ENCODE measurements around the gene FAM174B. TPM values are rescaled to one million over a fixed set of nuclear protein-coding genes. Genes with fewer than 3 reads are reported as not detected.

The FAM174B gene
- total and polyA plus RNA-seq, 11 donors, result 6.8 to 22.2 (median 12.1) TPM

GRCh38 chr15:92690395-92690794 is 34.8 kb upstream of the FAM174B start:
- Histone ChIP-seq H3K4me1 (no peaks in the 10 kb centered on the region), H3K36me3 (no peaks in the 10 kb centered on the region), H3K9me3 (peaks cover 0 to 12% (median 0%) of the 10 kb centered on the region in 12 donors), H3K27ac (no peak overlapping the region), H3K4me3 (no peak overlapping the region), H3K27me3 (no peaks in the 10 kb centered on the region)
- TF ChIP-seq, protein P1, sequence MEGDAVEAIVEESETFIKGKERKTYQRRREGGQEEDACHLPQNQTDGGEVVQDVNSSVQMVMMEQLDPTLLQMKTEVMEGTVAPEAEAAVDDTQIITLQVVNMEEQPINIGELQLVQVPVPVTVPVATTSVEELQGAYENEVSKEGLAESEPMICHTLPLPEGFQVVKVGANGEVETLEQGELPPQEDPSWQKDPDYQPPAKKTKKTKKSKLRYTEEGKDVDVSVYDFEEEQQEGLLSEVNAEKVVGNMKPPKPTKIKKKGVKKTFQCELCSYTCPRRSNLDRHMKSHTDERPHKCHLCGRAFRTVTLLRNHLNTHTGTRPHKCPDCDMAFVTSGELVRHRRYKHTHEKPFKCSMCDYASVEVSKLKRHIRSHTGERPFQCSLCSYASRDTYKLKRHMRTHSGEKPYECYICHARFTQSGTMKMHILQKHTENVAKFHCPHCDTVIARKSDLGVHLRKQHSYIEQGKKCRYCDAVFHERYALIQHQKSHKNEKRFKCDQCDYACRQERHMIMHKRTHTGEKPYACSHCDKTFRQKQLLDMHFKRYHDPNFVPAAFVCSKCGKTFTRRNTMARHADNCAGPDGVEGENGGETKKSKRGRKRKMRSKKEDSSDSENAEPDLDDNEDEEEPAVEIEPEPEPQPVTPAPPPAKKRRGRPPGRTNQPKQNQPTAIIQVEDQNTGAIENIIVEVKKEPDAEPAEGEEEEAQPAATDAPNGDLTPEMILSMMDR (IDR thresholded peaks at IDR 0.05), result no peak
- TF ChIP-seq POLR2A (IDR thresholded peaks at IDR 0.05), result no peak
- no peak for DNase-seq
- ATAC-seq, result no peak
- 84 to 95% (median 89%) methylated on average over 3 of the region's 3 CpGs for WGBS, 4 donors
- intact Hi-C loops (cut with DNase I), result no loop called here

DNA sequence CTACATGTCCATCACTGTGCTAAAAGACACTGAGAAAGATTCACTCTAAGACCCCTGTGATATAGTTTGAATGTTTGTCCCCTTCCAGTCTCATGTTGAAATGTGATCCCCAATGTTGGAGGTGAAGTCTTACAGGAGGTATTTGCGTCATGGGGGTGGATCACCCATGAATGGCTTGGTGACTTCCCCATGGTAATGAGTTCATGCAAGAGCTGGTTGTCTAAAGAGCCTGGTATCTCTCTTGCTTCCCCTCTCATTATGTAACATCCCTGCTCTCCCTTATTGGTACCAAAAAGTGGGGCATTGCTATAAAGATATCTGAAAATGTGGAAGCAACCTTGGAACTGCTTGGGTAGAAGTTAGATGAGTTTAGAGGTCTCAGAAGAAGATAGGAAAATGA is 32.2 kb upstream of the FAM174B start:
- DNase-seq, result no peak
- Histone ChIP-seq H3K27me3 (no peaks in the 10 kb centered on the region), H3K4me3 (no peak overlapping the region), H3K27ac (no peak overlapping the region), H3K9me3 (peaks cover 0 to 12% (median 0%) of the 10 kb centered on the region in 12 donors), H3K4me1 (peaks cover 0 to 4% (median 0%) of the 10 kb centered on the region in 12 donors), H3K36me3 (no peaks in the 10 kb centered on the region)
- TF ChIP-seq, protein P1 (IDR thresholded peaks at IDR 0.05), result no peak
- no peak for TF ChIP-seq POLR2A (IDR thresholded peaks at IDR 0.05)
- 97 to 100% (median 99%) methylated on average over 1 of the region's 1 CpG for WGBS, 4 donors
- ATAC-seq, result no peak
- intact Hi-C loops (cut with DNase I), result loop anchor here in 3 of 10 donors (10.0 kb wide), 3 partner anchors 163 to 293 kb away; partner anchors contain the start of gene ST8SIA2 (in 1 of the 3)

DNA sequence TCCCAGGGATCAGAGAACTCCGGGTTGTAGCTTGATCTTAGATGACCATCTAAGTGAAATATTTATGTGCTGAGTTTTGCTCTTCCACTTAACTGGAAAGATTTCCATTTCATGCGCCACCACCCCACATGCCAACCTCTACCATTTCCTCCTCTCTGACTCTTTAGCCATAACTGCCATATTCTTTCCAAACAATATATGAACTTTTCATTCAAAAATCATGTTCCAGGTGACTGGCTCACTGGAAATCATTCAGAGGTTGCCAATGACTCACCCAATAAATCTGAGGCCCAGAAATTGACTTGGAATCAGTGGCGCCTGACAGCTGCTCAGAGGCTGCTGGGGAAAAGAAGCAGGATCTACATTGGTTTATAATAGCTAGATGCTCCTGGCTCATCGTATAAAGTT is 31.6 kb upstream of the FAM174B start:
- H3K9me3 ChIP-seq, result peaks cover 0 to 12% (median 0%) of the 10 kb centered on the region in 12 donors
- no peaks in the 10 kb centered on the region for H3K27me3 ChIP-seq
- no peaks in the 10 kb centered on the region for H3K36me3 ChIP-seq
- DNase-seq, result no peak
- 91 to 94% (median 92%) methylated on average over 4 of the region's 4 CpGs for WGBS, 4 donors
- no peak for ATAC-seq
- intact Hi-C loops (cut with DNase I), result loop anchor here in 3 of 10 donors (10.0 kb wide), 3 partner anchors 162 to 292 kb away; partner anchors contain the start of gene ST8SIA2 (in 1 of the 3)
- H3K27ac ChIP-seq, result no peak overlapping the region
- TF ChIP-seq, protein P1 (IDR thresholded peaks at IDR 0.05), result no peak
- no peak for TF ChIP-seq POLR2A (IDR thresholded peaks at IDR 0.05)
- no peak overlapping the region for H3K4me3 ChIP-seq
- peaks cover 0 to 6% (median 0%) of the 10 kb centered on the region in 12 donors for H3K4me1 ChIP-seq

DNA sequence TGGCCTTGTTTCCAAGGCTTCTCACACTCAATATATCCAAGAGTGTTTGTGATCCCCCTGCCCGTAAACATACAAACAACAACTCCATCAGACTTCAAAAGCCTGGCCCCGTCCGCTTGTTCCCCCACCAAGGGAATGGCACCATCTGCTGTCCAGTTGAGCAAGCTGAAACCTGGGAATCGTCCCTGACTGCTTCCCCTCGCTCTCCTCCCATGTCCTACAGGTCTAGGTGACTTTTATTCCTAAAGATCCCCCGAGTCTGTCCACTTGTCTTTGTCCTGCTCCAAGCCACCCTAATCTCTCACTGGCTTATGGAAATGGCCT is 27.9 kb upstream of the FAM174B start:
- TF ChIP-seq, protein P1 (IDR thresholded peaks at IDR 0.05), result peak; percentile 22 to 75 (median 68)
- no peak for TF ChIP-seq POLR2A (IDR thresholded peaks at IDR 0.05)
- peak in 4 of 5 donors; percentile 35 to 53 (median 40) for DNase-seq
- intact Hi-C loops (cut with DNase I), result loop anchor here (1.0 to 10.0 kb wide), 9 partner anchors 29 to 289 kb away; partner anchors contain the start of genes FAM174B (in 1 of the 10) and ST8SIA2 (in 1 of the 10)
- Histone ChIP-seq H3K27me3 (no peaks in the 10 kb centered on the region), H3K4me1 (peaks cover 0 to 20% (median under 1%) of the 10 kb centered on the region in 12 donors), H3K36me3 (no peaks in the 10 kb centered on the region), H3K27ac (peak overlapping the region in 1 of 12 donors; percentile 70), H3K9me3 (peaks cover 0 to 7% (median 0%) of the 10 kb centered on the region in 12 donors), H3K4me3 (no peak overlapping the region)
- ATAC-seq, result peak in 3 of 4 donors; percentile 57 to 76 (median 61)
- WGBS, 4 donors, result 19 to 55% (median 44%) methylated on average over 6 of the region's 6 CpGs

Measured in heart left ventricle (tissue), 16 donors.